ENCODE data around the gene CD163L1.

CD163L1 gene

DNA sequence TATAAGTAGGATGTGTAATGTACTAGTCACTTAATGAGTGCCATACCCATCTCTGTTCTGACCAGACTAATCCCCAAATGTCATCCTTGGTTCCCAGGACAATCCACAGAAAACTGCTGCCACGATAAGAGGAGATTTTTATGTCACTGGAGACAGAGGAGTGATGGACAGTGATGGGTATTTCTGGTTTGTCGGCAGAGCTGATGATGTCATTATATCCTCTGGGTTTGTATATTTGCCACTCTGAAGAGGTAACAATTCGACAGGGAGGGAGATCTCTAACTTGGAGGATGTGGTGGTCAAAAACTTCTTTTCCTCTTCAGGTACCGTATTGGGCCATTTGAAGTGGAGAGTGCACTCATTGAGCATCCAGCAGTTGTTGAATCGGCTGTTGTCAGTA lies 119.8 kb downstream of the CD163L1 start:
- no peak for DNase-seq (ENCODE audit: low read depth in 3 of 3)

DNA sequence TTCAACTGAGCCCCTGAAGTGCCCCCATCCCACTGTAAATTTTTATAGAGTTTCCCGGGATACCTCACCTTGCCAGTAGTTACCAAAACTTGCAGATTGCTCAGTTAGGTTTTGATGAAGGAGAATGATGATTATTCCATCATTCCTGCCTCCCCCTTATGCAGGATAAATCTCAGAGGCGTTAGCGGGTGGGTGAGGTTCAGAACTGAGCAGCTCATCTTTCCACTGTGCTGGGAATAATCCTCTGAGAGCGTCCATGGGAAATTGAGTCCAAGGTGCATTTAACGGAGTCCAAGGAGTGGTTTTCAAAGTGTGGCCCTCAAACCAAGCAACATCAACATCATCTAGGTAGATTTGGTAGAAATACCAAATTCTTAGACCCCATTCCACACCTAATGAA lies 121.4 kb downstream of the CD163L1 start:
- DNase-seq (ENCODE audit: low read depth in 3 of 3) = no peak

DNA sequence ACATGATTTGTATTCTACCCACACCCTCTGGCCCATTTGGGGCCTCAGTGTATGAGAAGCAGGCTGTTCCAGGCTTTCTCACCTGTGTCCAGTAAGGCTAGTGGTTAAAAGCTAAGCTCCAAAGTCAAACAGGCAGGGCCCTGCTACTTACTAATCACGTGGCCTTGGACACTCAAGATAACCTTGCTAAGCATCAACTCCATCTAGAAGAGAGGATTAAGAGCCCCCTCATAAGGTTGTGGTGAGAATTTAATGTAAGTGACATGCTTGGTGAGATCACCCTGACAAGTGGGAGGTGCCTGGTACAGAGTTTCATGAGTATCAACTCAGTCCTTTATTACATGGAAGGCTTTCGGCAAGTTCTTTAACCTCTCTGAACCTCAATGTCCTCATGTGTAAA lies 122.3 kb downstream of the CD163L1 start:
- no peak for DNase-seq (ENCODE audit: low read depth in 3 of 3)

DNA sequence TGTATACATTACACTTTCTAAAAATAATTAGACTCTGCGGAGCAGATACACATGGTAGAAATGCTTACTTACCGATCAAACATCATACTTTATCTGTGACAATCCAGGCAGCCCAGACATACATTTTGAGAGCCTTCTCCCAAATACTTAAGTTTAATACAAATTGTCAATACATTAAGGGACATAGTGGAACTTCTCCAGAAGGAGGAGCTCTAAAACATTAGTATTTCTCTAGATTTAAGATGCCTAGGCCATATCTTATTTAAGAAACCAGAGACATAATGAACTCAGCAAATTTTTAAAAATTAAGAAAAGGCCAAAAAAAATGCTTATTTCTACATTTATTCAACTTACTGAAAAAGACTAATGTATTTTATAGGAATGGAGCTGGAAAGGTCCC lies 124.0 kb downstream of the CD163L1 start:
- DNase-seq (ENCODE audit: low read depth in 3 of 3) = no peak

GRCh38 chr12:7310070-7310469 lies 133.9 kb downstream of the CD163L1 start:
- no peak for DNase-seq (ENCODE audit: low read depth in 3 of 3)
